K562 (cell line): Measurements from ENCODE around the gene MUSK. TPM values are rescaled to one million over a fixed set of nuclear protein-coding genes. Genes with fewer than 3 reads are reported as not detected.

Experiments used
- AFF4 ChIP-seq: sonication (generic); formaldehyde crosslinking; IDR thresholded peaks from 2 replicates; pipeline ENCODE4 v1.8.0; 2023; ENCODE audit warnings: mild to moderate bottlenecking, missing genetic modification reagents
- ZNF318 ChIP-seq, 2 experiments: fragments of 450-650 bp; IDR thresholded peaks; 2 replicates each; pipeline ENCODE4 v1.6.1; 2016; ENCODE audit warnings: mild to moderate bottlenecking in 2 of 2, borderline replicate concordance in 1 of 2, low read depth in 1 of 2, moderate library complexity in 1 of 2
- polyA plus RNA-seq, 8 experiments: library from polyadenylated mRNA; depleted of rRNA in 4 of 8; stranded (reverse) in 5 of 8; unstranded in 3 of 8; fragments of >200 nt; fragmentation: Nextera tagmentation in 2 of 8; fragmentation: Illumina TruSeq in 1 of 8; extraction: Ambion mirVana in 2 of 8; extraction: Trizol in 1 of 8; gene quantifications; 2 replicates each; pipeline versions ENCODE4 v1.2.1 to v1.2.3, GENCODE V29; 2011 to 2014; ENCODE audit warnings: inconsistent platforms in 1 of 8, missing spikeins in 1 of 8
- total RNA-seq, 7 experiments: library from RNA; depleted of rRNA in 6 of 7; stranded (reverse); fragments of >200 nt in 6 of 7; fragmentation: Illumina TruSeq in 2 of 7; extraction: Trizol in 2 of 7; gene quantifications; 2 replicates each; pipeline versions ENCODE4 v1.2.1 to v1.2.3, GENCODE V29; 2011 to 2021; ENCODE audit warnings: low replicate concordance in 1 of 7

Gene MUSK
- total and polyA plus RNA-seq, 9 of the 15 experiments (the other 6 are each of a cell fraction or from before 2014, with no cell fraction given) = not detected

GRCh38 chr9:110750272-110750671 is 81.7 kb downstream of the MUSK start (continued):
- TF ChIP-seq AFF4 (CRISPR knock-in tag) (no peak), ZNF318 (IDR thresholded peaks at IDR 0.05; ENCODE audit: borderline replicate concordance in 1 of 2, low read depth in 1 of 2) (no peak)
